Keratinocyte (primary cell): Measurements from ENCODE around the gene ACOXL. TPM values are rescaled to one million over a fixed set of nuclear protein-coding genes. Genes with fewer than 3 reads are reported as not detected.

Experiments used
- DNase-seq: peaks from one replicate; pipeline ENCODE4 v3.0.0-alpha.2; 2011; ENCODE audit warnings: low read depth, missing footprints, low spot score
- FAIRE-seq: peaks from 2 replicates; lab custom pipeline; 2011; peaks lifted over from hg19 to GRCh38; lab: Jason Lieb, UNC
- H2AFZ ChIP-seq: 2 replicates; pipeline ENCODE4 v1.6.0; 2012; ENCODE audit warnings: low read length, control low read depth, inconsistent platforms; ENCODE audit not compliant: control insufficient read depth
- H3K27ac ChIP-seq: 2 replicates; pipeline ENCODE4 v1.5.1; 2011; ENCODE audit warnings: low read length; ENCODE audit not compliant: control insufficient read depth, insufficient read depth
- H3K27me3 ChIP-seq: 3 replicates; pipeline ENCODE4 v1.6.0; 2011; ENCODE audit warnings: low read length; ENCODE audit not compliant: control insufficient read depth, insufficient read depth; ENCODE audit errors: extremely low read depth
- H3K36me3 ChIP-seq, 2 experiments: 2 replicates in 1 of 2; 3 replicates in 1 of 2; pipeline ENCODE4 v1.5.1; 2011; ENCODE audit warnings: low read length in 2 of 2, mild to moderate bottlenecking in 1 of 2; ENCODE audit not compliant: control insufficient read depth in 2 of 2, insufficient read depth in 2 of 2; ENCODE audit errors: extremely low read depth in 1 of 2
- H3K4me1 ChIP-seq: 3 replicates; pipeline ENCODE4 v1.5.1; 2011; ENCODE audit warnings: low read length; ENCODE audit not compliant: control insufficient read depth, insufficient read depth; ENCODE audit errors: extremely low read depth
- H3K4me2 ChIP-seq: 3 replicates; pipeline ENCODE4 v1.6.0; 2011; ENCODE audit warnings: low read depth, low read length; ENCODE audit not compliant: control insufficient read depth, insufficient read depth; ENCODE audit errors: extremely low read depth
- H3K4me3 ChIP-seq, 3 experiments: fragments of 200-600 bp in 1 of 3; sonication (generic) in 1 of 3; 2 replicates in 2 of 3; 3 replicates in 1 of 3; pipeline ENCODE4 v1.5.1; 2011 to 2016; ENCODE audit warnings: low read length in 3 of 3, mild to moderate bottlenecking in 3 of 3, control low read depth in 2 of 3, inconsistent platforms in 1 of 3, low read depth in 1 of 3, mixed read lengths in 1 of 3, mixed run types in 1 of 3, moderate library complexity in 1 of 3; ENCODE audit not compliant: control insufficient read depth in 2 of 3, insufficient read depth in 2 of 3; ENCODE audit errors: extremely low read depth in 1 of 3
- H3K79me2 ChIP-seq: 2 replicates; pipeline ENCODE4 v1.6.0; 2012; ENCODE audit warnings: low read length; ENCODE audit not compliant: control insufficient read depth, insufficient read depth
- H3K9ac ChIP-seq: 3 replicates; pipeline ENCODE4 v1.6.0; 2011; ENCODE audit warnings: low read length; ENCODE audit not compliant: control insufficient read depth, insufficient read depth; ENCODE audit errors: extremely low read depth
- H3K9me1 ChIP-seq: 3 replicates; pipeline ENCODE4 v1.6.0; 2011; ENCODE audit warnings: low read length; ENCODE audit not compliant: control insufficient read depth, insufficient read depth; ENCODE audit errors: extremely low read depth
- H3K9me3 ChIP-seq: 2 replicates; pipeline ENCODE4 v1.5.1; 2012; ENCODE audit warnings: low read depth, low read length; ENCODE audit not compliant: control insufficient read depth
- H4K20me1 ChIP-seq: 3 replicates; pipeline ENCODE4 v1.6.0; 2011; ENCODE audit warnings: low read length; ENCODE audit not compliant: control insufficient read depth, insufficient read depth; ENCODE audit errors: extremely low read depth
- EZH2 ChIP-seq: IDR thresholded peaks from one replicate; pipeline ENCODE4 v1.6.1; 2012; ENCODE audit warnings: inconsistent platforms, mild to moderate bottlenecking, low read length, moderate library complexity
- dilution Hi-C: fragments of 300-500 bp; cut with MboI; formaldehyde crosslinking; loops from one replicate; pipeline ENCODE4 v1.7.0; 2020; ENCODE audit warnings: low sequenced_read_pairs; ENCODE audit not compliant: extremely low pct_ligation_motif_present
- polyA plus RNA-seq, 5 experiments: library from polyadenylated mRNA; depleted of rRNA in 3 of 5; stranded (reverse) in 3 of 5; stranded (forward) in 1 of 5; unstranded in 1 of 5; fragments of >200 nt; gene quantifications; 1 replicate in 1 of 5; 2 replicates in 3 of 5; 3 replicates in 1 of 5; pipeline versions ENCODE4 v1.2.1 to v1.2.3, GENCODE V29; 2011 to 2012; ENCODE audit warnings: missing spikeins in 2 of 5, low read depth in 1 of 5, low replicate concordance in 1 of 5
- TF ChIP-seq, protein P1 (sequence below), 3 experiments: IDR thresholded peaks in 1 of 3; conservative IDR thresholded peaks in 1 of 3; optimal IDR thresholded peaks in 1 of 3; 2 replicates in 2 of 3; 3 replicates in 1 of 3; pipeline versions ENCODE3 to v1.5.1; 2011; ENCODE audit warnings: low read length in 3 of 3, mild to moderate bottlenecking in 3 of 3, moderate library complexity in 2 of 3, control low read depth in 1 of 3, inconsistent platforms in 1 of 3; ENCODE audit not compliant: insufficient read depth in 2 of 3; ENCODE audit errors: extremely low read depth in 1 of 3

Gene ACOXL
- polyA plus RNA-seq, 1 donor (not counting 4 experiments of a cell fraction or from before 2014, with no cell fraction given): 0.04 TPM

DNA sequence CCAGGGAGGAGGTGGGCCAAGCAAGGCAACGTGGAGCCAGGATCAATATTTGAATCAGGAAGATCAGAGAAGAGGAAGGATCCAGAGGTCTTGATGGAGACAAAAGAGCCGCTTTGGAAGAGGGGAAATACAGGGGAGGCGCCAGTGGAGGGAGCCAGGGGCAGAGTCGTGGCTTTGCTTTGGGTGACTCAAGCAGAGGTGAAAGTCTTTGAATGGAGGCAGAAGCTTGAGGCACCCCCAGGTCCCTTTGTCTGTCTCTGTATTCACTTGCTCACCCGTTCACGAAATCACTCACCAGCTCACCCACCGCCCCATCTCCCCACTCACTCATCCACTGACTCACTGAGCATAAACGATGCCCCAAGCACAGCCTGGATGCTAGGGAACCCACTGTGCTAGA, 134.1 kb downstream of the ACOXL start:
- H3K9ac ChIP-seq: no peak overlapping the region
- H4K20me1 ChIP-seq: no peaks in the 10 kb centered on the region
- H3K9me1 ChIP-seq: no peaks in the 10 kb centered on the region
- dilution Hi-C loops: no loop called here
- H3K4me3 ChIP-seq: no peak overlapping the region
- FAIRE-seq (no peak), DNase-seq (no peak)
- TF ChIP-seq, protein P1, sequence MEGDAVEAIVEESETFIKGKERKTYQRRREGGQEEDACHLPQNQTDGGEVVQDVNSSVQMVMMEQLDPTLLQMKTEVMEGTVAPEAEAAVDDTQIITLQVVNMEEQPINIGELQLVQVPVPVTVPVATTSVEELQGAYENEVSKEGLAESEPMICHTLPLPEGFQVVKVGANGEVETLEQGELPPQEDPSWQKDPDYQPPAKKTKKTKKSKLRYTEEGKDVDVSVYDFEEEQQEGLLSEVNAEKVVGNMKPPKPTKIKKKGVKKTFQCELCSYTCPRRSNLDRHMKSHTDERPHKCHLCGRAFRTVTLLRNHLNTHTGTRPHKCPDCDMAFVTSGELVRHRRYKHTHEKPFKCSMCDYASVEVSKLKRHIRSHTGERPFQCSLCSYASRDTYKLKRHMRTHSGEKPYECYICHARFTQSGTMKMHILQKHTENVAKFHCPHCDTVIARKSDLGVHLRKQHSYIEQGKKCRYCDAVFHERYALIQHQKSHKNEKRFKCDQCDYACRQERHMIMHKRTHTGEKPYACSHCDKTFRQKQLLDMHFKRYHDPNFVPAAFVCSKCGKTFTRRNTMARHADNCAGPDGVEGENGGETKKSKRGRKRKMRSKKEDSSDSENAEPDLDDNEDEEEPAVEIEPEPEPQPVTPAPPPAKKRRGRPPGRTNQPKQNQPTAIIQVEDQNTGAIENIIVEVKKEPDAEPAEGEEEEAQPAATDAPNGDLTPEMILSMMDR (optimal IDR thresholded peaks at IDR 0.05 in 1 of 3, IDR thresholded peaks at IDR 0.05 in 1 of 3, conservative IDR thresholded peaks at IDR 0.05 in 1 of 3; ENCODE audit: extremely low read depth in 1 of 3, insufficient read depth in 2 of 3, low read length in 3 of 3): no peak
- no peak for TF ChIP-seq EZH2
- no peaks in the 10 kb centered on the region for H3K9me3 ChIP-seq
- H3K27ac ChIP-seq: no peak overlapping the region
- no peaks in the 10 kb centered on the region for H3K36me3 ChIP-seq
- H2AFZ ChIP-seq: no peak overlapping the region
- H3K27me3 ChIP-seq: peaks cover 21% of the 10 kb centered on the region
- no peak overlapping the region for H3K4me2 ChIP-seq
- H3K79me2 ChIP-seq: no peaks in the 10 kb centered on the region
- H3K4me1 ChIP-seq: no peaks in the 10 kb centered on the region

DNA sequence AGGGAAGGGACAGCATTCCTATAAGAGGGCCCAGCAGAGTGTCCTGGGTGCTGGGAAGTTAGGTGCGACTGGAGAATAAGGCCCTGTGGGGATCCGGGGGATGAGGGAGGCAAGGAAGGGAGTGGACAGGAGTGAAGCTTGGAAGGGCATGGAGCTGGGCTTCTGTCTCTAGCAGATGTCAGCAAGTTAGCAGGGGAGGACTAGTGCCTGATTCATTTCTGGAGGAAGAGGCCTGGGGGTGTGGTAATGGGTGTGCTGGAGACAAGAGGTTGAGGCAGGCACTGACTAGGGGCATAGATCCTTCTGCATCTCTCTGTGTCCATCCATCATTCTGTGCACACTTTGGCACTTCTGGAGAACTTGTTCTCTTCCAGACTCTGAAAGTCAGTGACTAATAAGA, 134.7 kb downstream of the ACOXL start:
- FAIRE-seq (no peak), DNase-seq (no peak)
- Histone ChIP-seq H2AFZ (no peak overlapping the region), H3K9ac (no peak overlapping the region), H3K27ac (no peak overlapping the region), H3K4me3 (no peak overlapping the region), H3K9me1 (no peaks in the 10 kb centered on the region), H3K4me2 (no peak overlapping the region), H4K20me1 (no peaks in the 10 kb centered on the region), H3K27me3 (peaks cover 21% of the 10 kb centered on the region), H3K4me1 (no peaks in the 10 kb centered on the region), H3K36me3 (no peaks in the 10 kb centered on the region), H3K9me3 (no peaks in the 10 kb centered on the region), H3K79me2 (no peaks in the 10 kb centered on the region)
- TF ChIP-seq, protein P1 (optimal IDR thresholded peaks at IDR 0.05 in 1 of 3, IDR thresholded peaks at IDR 0.05 in 1 of 3, conservative IDR thresholded peaks at IDR 0.05 in 1 of 3; ENCODE audit: extremely low read depth in 1 of 3, insufficient read depth in 2 of 3, low read length in 3 of 3): no peak
- TF ChIP-seq EZH2: no peak
- dilution Hi-C loops: no loop called here
